Coronary artery (tissue), 2 donors: ENCODE results near the gene FARP1.

Source experiments
- DNase-seq: peaks from one replicate; pipeline ENCODE4 v3.0.0-alpha.2; 2017; ENCODE audit warnings: low spot score
- H3K27ac ChIP-seq, 2 donors: fragments of 200-600 bp; sonication (generic); one replicate each; pipeline ENCODE4 v1.5.1; 2016 to 2019
- H3K4me3 ChIP-seq: fragments of 200-600 bp; sonication (generic); 2 replicates; pipeline ENCODE4 v1.5.1; 2016; ENCODE audit warnings: mild to moderate bottlenecking, moderate library complexity
- TF ChIP-seq, protein P1 (sequence below): fragments of 200-600 bp; sonication (generic); IDR thresholded peaks from one replicate; pipeline ENCODE4 v1.5.1; 2019; ENCODE audit warnings: antibody characterized with exemption

Gene FARP1

DNA sequence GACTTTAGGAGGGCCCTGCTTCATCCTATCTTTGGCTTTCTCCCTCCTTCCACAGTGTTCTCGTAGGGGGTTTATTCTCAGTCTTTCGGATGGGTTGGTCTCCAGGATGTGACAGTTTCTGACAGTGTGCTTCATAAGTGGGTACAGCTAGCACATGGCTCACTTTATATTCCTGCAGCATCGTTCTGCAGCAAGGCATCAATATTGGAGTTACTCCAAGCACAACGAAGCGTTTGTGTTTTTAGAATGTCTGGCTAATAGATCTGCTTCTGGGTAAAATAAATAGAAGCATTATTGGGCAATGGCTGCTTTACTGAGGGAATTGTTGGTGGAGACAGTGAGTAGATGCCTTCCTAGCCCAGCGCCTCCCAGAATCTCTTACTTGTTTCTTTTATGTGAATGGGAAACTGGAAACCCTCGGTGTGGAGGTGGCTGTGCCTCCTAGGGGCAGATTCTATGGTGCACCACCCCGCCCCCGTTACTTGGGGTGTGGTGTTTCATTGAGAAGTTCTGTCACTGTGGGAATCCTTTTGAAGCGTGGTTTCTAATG is 2.0 kb downstream of the FARP1 start:
- Histone ChIP-seq H3K4me3 (peak overlapping the region; percentile 96), H3K27ac (no peak overlapping the region)
- no peak for DNase-seq
- TF ChIP-seq, protein P1, sequence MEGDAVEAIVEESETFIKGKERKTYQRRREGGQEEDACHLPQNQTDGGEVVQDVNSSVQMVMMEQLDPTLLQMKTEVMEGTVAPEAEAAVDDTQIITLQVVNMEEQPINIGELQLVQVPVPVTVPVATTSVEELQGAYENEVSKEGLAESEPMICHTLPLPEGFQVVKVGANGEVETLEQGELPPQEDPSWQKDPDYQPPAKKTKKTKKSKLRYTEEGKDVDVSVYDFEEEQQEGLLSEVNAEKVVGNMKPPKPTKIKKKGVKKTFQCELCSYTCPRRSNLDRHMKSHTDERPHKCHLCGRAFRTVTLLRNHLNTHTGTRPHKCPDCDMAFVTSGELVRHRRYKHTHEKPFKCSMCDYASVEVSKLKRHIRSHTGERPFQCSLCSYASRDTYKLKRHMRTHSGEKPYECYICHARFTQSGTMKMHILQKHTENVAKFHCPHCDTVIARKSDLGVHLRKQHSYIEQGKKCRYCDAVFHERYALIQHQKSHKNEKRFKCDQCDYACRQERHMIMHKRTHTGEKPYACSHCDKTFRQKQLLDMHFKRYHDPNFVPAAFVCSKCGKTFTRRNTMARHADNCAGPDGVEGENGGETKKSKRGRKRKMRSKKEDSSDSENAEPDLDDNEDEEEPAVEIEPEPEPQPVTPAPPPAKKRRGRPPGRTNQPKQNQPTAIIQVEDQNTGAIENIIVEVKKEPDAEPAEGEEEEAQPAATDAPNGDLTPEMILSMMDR: no peak

GRCh38 chr13:98147521-98147920 is 4.6 kb downstream of the FARP1 start:
- Histone ChIP-seq H3K4me3 (no peak overlapping the region), H3K27ac (no peak overlapping the region)
- DNase-seq: no peak
- TF ChIP-seq, protein P1: no peak

DNA sequence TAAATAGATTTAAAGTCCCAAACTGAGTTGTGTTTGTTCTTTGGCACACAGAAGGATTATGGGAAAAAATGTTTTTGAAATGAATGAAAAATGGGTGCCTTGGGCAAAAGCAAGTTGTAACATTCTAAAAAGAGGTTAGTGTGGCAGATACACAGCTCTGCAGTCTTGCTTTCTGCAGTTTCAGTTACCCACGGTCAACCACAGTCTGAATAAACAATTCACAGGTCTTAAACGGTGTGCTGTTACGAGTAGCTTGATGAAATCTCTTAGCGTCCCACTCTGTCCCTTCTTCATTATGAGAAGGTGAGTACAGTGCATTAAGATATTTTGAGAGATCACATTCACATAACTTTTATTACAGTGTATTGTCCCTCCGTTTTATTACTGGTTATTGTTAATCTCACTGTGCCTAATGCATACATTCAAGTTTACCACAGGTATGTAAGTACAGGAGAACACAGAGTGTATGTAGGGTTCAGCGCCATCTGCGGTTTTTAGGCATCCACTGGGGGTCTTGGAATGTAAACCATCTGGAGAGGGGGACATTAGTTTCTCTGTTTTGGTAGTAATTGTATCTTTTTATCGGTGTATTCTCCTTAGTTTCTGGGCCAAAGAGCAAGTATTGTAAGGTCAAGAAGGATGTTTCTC is 8.1 kb downstream of the FARP1 start:
- TF ChIP-seq, protein P1: no peak
- no peak for DNase-seq
- Histone ChIP-seq H3K4me3 (no peak overlapping the region), H3K27ac (no peak overlapping the region)

GRCh38 chr13:98155475-98156109 is 12.7 kb downstream of the FARP1 start:
- TF ChIP-seq, protein P1: no peak
- DNase-seq: no peak
- Histone ChIP-seq H3K27ac (no peak overlapping the region), H3K4me3 (no peak overlapping the region)

DNA sequence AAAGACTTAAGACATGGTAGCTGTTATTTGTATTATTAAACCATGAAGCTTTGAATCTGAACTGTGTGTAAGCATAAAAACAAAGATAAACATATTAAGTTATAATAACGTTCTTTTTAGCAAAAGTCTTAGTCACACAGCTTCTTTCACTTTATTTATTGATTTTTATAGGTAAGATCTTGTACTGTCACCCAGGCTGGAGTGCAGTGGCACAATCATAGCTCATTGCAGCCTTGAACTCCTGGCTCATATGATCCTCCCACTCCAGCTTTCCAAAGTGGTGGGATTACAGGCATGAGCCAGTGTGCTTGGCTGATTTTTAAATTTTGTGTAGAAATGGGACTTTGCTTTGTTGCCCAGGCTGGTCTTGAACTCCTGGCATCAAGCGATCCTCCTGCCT is 13.4 kb downstream of the FARP1 start:
- no peak overlapping the region for H3K27ac ChIP-seq
- no peak overlapping the region for H3K4me3 ChIP-seq
- TF ChIP-seq, protein P1: no peak
- no peak for DNase-seq

GRCh38 chr13:98157188-98157587 is 14.3 kb downstream of the FARP1 start:
- TF ChIP-seq, protein P1: no peak
- no peak overlapping the region for H3K4me3 ChIP-seq
- no peak for DNase-seq
- H3K27ac ChIP-seq: no peak overlapping the region

GRCh38 chr13:98157609-98158008 is 14.7 kb downstream of the FARP1 start:
- no peak for DNase-seq
- Histone ChIP-seq H3K4me3 (no peak overlapping the region), H3K27ac (no peak overlapping the region)
- TF ChIP-seq, protein P1: no peak
